Stimulated activated CD4-positive, alpha-beta T cell treated with anti-CD3 and anti-CD28 coated beads, TNF-alpha, amount 100 ng/mL, for 4 hours (primary cell): ENCODE measurements around the gene TRPV3.
A peak's percentile ranks its signal among the peaks of the same experiment; 100 is the strongest.

ENCODE experiments used
- DNase-seq, 3 experiments: peaks; one replicate each; pipeline ENCODE4 v3.0.0-alpha.2; 2020; ENCODE audit warnings: low read depth in 3 of 3

Gene TRPV3

GRCh38 chr17:3546997-3547396 lies 10.6 kb downstream of the TRPV3 start:
- no peak for DNase-seq

GRCh38 chr17:3546521-3546920 lies 11.1 kb downstream of the TRPV3 start:
- DNase-seq = no peak

- no peak for DNase-seq
Observed at GRCh38 chr17:3545151-3545550, 12.5 kb downstream of the TRPV3 start.

GRCh38 chr17:3544365-3544764 lies 13.2 kb downstream of the TRPV3 start:
- no peak for DNase-seq

GRCh38 chr17:3543453-3543852 lies 14.2 kb downstream of the TRPV3 start:
- no peak for DNase-seq

GRCh38 chr17:3542410-3543088 lies 15.1 kb downstream of the TRPV3 start:
- DNase-seq = no peak

GRCh38 chr17:3539881-3540540 lies 17.6 kb downstream of the TRPV3 start:
- DNase-seq = no peak

- DNase-seq = no peak
Observed at GRCh38 chr17:3536716-3537115, 20.9 kb downstream of the TRPV3 start.

- peak; percentile 5 to 23 (median 13) for DNase-seq
Observed at GRCh38 chr17:3535253-3535995, 22.2 kb downstream of the TRPV3 start.

- DNase-seq = no peak
Observed at GRCh38 chr17:3534881-3535252, 22.7 kb downstream of the TRPV3 start.

- no peak for DNase-seq
Observed at GRCh38 chr17:3533752-3534151, 23.9 kb downstream of the TRPV3 start.

- DNase-seq = no peak
Observed at GRCh38 chr17:3532859-3533142, 24.8 kb downstream of the TRPV3 start.

GRCh38 chr17:3532106-3532858 lies 25.3 kb downstream of the TRPV3 start:
- DNase-seq = no peak

GRCh38 chr17:3531266-3532101 lies 26.1 kb downstream of the TRPV3 start:
- DNase-seq = no peak

GRCh38 chr17:3529817-3530741 lies 27.5 kb downstream of the TRPV3 start:
- DNase-seq = no peak

GRCh38 chr17:3528880-3529511 lies 28.6 kb downstream of the TRPV3 start:
- DNase-seq = no peak

- DNase-seq = no peak
Observed at GRCh38 chr17:3528403-3528851, 29.2 kb downstream of the TRPV3 start.

GRCh38 chr17:3527896-3528295 lies 29.7 kb downstream of the TRPV3 start:
- DNase-seq = no peak

- no peak for DNase-seq
Observed at GRCh38 chr17:3527468-3527867, 30.1 kb downstream of the TRPV3 start.

- DNase-seq = no peak
Observed at GRCh38 chr17:3526971-3527370, 30.6 kb downstream of the TRPV3 start.
